Left renal cortex interstitium (tissue), 4 donors: Measurements from ENCODE around the gene BOK. TPM values are rescaled to one million over a fixed set of nuclear protein-coding genes. Genes with fewer than 3 reads are reported as not detected.
A peak's percentile ranks its signal among the peaks of the same experiment; 100 is the strongest.

ENCODE experiments used
- DNase-seq, 4 donors: peaks; one replicate each; pipeline ENCODE4 v3.0.0-alpha.2; 2013; ENCODE audit warnings: low read depth in 4 of 4, low spot score in 2 of 4, missing footprints in 1 of 4
- polyA plus RNA-seq, 4 donors: library from polyadenylated mRNA; unstranded; fragments of 120-200 nt; gene quantifications; one replicate each; pipeline ENCODE4 v1.2.1, GENCODE V29; 2013; ENCODE audit not compliant: insufficient read length in 4 of 4

Gene BOK
- polyA plus RNA-seq, 4 donors = 22.8 to 38.0 (median 25.3) TPM

DNA sequence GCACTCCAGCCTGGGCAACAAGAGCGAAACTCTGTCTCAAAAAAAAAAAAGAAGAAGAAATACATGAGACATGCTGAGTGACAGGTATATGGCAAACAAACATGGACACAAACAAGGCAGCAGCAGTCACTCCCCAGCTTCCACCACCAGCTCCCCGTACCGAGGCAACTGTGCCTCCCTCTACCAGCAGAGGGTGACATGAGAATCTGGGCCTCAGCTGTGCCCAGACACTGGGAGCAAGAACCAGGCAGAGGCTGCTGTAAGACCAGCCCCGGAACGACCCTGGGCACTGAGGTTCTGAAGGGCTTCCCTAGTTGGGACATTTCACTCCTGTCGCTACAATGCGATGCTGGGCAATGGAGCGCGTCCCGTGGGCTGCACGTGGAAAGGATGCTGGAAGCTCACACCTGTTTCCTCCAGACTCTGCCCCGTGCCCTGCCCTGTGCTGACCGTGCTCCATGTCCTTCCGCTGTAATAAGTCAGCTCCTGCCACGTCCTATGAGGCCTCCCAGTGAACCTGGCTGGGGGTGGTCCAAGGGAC lies 37.1 kb downstream of the BOK start:
- DNase-seq = no peak

DNA sequence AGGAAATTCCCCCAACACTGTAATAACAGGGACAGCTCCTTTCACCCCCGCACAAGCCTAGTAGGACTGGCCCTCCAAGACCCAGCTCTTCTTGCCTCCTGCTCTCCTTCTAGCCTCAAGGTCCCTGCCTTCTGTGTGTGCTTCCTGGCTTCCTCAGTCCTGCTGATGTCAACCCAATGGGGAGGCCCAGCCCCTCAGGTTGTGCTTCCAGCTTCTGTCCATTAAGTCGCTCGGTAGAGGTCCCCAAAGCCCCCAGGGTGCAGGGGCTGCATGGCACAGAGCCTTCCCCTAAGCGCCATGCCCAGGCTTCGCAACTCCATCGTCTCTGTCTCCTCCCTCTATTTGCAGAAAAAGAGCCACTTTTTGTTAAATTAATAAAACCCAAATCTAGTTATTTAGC lies 39.0 kb downstream of the BOK start:
- no peak for DNase-seq

DNA sequence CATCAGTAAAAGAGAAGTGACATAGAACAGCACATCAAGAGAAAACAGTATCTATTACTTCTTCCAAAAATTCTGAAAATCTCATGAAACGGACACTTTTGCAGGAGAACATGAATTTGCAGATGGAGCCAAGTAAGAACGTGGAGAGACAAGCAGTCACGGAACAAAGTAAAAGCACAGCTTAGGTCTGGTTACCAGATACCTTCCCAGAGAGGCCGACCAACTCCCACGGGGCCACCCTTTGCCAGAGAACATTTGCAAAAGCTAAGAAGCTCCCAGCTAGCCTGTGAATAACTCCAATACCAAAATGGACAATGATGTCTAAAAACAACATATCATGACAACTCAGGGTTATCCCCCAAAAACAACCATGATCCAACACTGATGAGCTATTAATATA lies 39.5 kb downstream of the BOK start:
- no peak for DNase-seq

DNA sequence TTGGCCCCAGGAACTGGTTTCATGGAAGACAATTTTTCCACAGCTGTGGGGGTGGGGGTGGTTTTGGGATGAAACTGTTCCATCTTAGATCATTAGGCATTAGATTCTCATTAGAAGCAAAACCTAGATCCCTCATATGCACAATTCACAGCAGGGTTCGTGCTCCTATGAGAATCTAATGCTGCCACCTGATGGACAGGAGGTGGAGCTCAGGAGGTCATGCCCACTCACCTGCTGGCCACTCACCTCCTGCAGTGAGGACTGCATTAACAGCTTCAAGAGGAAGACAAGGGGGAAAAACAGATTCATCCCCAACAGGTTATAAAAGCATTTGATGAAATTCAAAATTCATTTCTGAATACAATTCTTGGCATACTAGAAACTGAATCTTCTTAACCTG lies 39.9 kb downstream of the BOK start:
- DNase-seq = no peak

DNA sequence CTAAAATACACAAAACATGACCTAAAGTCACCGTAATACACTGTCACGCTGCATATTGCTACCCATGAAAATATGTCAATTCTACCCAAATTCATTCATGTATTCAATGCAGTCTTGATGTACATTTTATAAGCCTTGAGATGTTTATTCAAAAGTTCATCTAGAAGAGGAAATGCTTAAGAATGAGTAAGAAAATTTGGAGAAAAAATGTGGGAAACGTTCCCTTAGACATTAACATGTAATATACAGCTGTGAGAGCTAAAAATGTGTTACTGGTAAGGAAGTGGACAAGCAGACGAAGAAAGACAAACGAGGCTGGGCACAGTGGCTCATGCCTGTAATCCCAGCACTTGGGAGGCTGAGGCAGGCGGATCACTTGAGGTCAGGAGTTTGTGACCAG lies 41.1 kb downstream of the BOK start:
- DNase-seq = no peak

DNA sequence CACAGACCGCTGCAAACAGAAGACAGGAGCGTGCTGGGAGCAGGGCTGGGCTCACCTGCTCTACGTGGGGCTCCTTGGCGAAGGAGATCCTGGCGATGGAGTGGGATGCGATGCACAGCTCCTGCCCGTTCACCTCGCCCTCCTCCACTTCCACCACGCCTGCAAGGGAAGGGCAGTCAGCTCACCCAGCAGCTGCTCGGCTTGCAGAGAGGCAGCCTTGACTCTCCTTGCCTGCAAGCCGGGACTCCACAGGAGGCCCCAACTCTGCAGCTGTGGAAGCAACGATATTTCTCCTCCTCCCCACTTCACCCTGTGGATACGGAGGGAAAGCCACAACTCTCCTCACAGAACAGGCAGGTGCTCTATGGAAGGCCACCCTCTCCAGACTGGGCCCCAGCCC lies 43.3 kb downstream of the BOK start:
- DNase-seq = no peak

DNA sequence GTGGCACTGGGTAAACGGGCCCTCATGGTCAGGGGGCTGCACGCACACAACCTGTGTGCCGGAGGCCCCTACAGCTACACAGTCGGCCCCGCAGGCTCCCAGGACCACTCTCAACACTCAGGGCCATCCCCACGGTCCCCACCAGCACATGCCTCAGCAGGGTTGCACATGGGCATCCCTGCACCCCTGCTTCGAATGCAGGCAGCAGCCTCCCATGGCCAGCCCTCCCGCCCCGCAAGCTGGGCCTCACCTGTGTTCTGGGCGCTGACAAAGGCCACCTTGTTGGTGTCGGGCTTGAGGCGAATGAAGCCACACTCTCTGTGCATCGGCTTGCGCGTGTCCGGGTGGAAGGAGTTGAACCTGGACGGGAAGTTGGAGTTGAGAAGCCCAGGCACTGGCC lies 44.2 kb downstream of the BOK start:
- DNase-seq = no peak

DNA sequence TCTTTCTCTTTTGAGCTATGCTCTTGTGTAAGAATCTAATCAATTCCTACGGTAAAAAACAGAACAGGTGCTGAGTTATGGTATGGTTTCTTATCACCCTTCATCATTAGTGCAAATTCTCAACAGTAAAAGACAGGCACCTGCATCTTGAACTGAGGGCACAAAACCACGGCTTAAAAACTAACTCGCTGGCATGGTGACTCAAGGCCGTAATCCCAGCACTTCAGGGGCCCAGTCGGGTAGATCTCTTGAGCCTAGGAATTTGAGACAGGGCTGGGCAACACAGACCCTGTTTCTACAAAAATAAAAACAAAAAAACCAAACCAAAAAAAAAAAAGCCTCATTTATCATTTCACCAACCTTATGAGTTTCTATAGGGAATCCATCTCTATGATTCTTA lies 45.1 kb downstream of the BOK start:
- DNase-seq = no peak

DNA sequence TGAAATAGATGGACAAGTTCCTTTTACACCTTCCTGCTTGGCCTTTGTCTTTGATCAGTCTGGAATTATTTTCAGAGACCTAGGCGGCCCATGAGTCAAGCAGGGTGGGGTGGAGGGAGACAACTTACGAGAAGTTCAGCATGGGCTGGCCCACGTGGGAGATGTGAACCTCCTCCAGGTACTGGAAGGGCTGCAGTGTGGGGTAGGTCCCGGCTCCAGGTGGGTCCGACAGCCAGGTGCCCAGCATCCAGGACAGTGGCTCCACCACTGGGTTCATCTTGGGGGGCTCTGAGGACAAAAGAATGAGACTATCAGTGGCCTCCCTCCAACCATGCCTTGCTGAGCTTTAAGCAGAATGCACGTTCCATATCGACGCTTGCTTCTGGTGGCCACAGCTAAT lies 47.6 kb downstream of the BOK start:
- DNase-seq = no peak

DNA sequence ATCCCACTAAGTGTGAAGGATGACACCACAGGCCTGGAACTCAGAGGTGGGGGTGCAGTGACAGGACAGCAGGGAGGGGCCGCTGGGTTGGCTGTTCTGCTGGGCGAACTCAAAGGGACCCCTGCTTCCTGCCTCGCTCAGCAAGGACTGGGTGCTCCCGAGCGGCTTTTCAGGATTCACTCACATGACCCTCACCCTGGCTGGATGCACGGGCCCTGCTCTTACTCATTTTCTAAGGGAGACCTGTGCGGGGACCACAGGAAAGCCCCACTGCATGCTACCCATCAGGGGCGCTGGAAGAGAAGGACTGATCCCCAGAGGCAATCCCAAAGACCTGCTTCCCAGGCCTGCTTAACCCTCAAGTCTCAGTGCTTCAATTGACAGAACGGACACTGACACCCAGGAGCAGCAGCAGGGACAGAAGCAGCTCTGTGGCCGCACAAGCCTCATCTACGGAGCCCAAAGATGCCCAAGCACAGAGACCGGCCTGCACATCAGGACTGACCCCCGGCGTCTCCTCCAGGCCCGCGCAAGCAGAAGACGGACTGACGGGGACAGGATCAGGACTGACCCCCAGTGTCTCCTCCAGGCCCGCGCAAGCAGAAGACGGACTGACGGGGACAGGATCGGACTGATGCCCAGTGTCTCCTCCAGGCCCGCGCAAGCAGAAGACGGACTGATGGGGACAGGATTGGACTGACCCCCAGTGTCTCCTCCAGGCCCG lies 48.8 kb downstream of the BOK start:
- no peak for DNase-seq

DNA sequence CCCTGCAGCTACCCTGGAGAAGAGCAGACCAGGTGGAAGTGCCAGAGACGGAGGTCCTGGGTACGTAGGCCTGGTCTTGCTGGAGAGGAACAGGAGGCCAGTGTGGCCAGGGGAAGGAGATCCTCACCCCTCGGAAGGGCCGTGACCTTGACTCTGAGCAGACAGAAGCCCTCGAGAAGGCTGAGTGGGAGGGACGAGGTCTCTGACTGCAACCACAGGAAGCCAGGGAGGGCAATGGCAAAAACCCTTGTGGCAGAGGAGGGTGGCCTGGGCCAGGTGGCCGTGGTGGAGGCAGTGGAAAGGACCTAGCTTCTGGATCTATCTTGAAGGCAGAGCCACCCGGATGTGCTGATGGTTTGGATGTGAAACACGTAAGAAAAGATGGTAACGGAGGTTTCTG lies 50.3 kb downstream of the BOK start:
- DNase-seq = no peak

DNA sequence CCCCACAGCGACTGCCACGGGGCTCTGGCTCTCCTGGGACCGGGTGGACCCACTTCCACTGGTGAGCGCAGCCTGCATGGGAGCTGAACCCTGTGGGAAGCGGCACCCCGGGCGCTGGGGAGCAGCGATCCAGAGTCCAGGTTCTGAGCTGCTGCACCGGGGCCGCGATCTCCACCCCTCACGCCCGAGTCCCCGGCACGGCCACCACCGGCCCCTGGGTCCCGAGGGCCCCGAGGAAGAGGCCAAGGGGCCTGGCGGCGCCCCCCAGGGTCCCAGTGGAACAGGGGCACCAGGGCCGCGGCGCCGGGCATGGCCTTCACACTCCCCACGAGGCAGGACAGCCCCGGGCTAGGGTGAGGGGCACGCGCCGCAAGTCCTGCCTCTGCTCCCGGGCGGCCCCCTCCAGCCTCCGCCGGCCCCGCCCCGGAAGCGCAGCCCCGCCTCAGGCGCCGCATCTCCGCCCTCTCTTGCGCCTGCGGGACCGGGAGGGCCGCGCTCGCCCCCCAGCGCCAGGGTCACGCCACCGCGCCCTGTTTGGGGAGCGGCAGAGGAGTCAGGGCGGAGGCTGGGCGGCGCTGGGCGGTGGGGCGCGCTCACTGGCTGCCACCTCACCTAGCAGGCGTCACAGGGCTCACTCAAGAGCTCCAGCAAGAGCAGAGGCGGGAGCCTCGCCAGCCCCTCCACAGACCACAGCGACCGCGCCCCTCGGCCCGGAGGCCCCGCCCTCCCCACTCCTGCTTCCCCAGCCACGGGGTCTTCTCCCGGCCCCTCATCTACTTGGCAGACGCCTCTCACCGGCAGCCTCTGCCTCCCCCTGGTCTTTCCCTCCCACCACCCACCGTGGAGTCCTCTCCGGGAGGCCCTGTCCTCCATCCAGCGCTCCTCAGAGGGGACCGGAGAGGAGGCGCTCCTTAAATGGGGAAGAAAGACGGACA lies 51.6 kb downstream of the BOK start:
- DNase-seq = peak in 3 of 4 donors; percentile 47 to 60 (median 57)

DNA sequence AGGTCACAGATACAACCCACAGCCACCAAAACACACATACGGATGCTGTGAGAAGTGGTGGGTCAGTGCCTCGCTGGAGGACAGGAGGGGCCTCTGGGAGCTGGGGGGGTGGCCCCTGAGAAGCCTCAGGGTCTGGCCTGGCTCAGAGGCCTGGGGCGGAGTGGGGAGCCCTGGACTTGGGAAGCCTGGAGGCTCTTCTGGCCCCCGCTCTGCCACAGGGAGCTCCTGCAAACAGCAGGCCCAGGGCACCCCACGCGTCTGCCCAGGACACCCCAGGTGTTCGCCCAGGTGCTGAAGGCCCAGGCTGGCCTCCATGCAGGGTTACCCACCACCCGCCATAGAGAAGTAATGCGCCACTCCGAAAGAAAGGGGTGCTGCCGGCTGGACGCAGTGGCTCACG lies 52.5 kb downstream of the BOK start:
- no peak for DNase-seq

DNA sequence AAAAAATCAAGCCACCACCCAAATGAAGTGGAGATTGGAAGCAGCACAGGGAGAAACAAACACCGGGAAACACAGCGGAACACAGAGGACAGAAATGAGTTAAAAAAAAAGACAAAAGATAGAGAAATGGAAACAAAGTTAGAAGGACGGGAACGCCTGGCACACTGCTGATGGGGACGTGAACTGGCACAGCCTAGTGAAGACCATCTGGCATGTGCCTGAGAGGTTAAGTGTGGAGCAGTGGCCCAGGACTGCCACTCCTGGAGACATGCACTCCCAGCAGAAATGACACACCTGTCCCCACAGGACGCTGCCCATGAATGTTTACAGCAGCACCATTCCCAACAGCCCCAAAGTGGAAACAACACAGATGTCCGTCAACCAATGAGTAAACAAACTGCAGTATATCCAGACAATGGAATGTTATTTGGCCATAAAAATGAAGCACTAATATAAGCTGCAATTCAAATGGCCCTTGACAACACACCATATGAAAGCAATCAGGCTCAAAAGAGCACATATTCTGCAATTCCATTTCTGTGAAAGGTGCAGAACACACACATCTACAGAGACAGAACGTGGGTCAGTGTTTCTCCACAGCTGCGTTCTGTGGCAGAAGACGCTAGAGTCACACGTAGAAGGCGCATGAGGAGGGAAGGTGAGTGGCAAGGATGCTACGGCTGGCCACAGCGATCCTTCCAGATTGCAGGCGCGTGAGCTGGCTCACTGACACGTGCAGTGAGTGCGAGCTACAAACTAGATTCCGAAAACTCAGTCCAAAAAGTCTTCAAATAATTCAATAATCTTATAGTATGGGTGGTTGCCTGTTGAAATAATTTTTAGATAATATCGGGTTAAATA lies 53.8 kb downstream of the BOK start:
- no peak for DNase-seq

DNA sequence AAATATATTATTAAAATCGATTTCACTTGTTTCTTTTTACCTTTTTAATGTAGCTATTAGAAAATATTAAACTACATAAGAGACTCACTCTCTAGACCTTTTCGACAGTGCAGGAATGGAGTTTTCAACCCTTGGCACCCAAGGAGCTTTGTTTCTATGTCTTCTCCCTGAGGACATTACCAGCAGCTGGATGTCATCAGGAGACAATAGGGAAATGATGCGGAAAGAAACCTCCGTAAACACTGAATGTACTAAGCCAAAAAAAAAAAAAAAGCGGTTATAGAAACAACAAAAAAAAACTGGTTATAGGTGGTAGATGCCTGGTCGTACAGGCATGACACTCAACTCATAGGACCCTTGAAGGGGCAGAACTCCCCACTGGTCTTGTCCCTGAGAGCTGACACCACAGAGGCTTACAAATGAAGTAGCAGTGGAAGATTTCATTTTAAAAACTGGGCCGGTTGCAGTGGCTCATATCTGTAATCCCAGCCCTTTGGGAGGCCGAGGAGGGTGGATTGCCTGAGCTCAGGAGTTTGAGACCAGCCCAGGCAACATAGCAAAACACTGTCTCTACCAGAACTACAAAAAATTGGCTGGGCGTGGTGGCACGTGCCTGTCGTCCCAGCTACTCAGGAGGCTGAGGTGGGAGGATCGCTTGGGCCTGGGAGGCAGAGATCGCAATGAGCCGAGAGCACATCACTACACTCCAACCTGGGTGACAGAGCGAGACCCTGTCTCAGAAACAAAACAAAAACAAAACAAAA lies 54.7 kb downstream of the BOK start:
- DNase-seq = no peak

DNA sequence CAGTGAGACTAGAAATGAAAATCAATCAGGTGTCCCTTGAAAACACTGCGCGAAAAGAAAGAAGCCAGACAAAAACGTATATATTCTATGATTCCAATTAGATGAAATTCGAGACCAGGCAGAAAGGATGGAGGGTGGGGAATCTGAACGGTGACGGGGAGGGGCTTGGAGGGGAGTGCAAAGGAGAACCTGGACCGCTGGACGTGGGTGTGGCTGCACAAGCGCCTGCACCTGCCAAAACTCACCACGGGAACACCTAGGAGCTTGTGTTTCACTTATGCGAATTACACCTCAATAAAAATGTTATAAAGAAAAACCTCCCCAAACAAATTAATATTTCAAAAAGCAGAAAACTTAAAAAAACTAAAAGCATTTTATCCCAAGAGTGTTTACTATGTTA lies 56.5 kb downstream of the BOK start:
- DNase-seq = no peak

DNA sequence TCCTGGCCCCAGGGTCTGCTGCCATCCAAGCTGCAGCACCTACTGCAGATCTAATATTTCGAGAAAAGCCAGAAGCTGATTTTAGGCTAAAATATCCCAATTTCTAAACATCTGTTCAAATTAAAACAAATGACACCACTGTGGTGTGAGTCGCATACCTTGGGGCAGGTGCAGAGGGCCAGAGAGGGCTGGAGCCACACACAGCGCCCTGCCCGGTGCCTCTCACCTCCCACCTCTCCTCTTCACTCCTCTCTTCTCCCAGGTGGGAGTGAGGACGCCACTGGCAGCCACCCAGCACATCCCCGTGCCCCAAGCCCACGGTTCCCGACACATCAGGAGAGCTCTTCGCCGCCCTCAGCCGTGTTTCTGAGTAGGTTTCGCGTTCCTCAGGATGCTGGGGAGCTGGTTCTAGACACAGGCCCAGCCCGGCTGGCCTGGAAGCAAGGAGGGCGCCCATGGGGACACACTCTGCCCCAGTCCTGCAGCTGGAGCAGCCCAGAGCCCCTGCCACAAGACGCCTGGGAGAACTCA lies 57.0 kb downstream of the BOK start:
- DNase-seq = no peak

DNA sequence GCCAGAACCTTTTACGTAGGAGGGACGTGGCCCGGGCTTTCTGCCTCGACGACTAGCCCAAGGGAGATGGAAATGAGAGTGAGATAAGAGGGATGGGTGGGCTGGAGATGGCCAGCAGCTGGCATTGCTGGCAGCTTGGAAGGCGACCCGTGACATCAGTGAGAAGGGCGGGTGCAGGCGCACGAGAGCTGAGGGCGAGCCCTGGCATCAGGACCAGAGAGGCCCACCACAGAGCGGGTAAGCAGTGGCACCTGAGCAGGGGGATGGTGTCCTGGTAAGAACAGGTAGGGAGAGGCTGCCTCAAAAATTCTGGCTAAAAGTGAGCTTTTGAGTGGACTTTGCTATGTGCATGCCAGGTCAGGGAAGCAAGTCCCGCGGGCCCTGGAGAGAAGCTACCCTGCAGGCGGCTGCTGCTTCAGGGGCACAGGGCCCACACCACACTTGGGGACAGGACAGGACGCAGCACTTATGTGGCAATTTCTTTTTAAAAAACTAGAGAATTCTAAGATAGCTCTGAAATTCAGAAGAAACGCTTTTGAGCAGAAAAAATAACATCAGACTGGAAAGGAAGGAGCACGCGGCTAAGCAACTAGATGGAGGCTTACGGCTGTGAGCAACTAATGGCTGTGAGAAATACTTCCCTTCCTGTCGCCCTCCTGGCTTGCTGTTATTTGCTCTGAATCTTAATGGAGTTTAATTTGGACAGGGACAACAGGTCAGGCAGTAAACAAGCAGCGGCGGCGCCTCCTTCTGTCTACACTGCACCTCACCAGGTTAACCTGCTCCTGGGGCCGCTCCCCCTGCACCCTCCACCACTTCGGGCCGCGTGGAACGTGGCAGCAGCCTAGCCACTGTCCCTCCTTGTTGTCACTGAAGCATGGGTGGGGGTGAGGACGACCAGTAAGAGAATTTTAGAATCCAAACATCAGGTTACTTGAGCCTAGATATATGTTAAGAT lies 57.9 kb downstream of the BOK start:
- no peak for DNase-seq
